Myocyte (in vitro differentiated cells): Measurements from ENCODE around the gene PCNX3. TPM values are rescaled to one million over a fixed set of nuclear protein-coding genes. Genes with fewer than 3 reads are reported as not detected.

ENCODE experiments used
- DNase-seq: peaks from one replicate; pipeline ENCODE4 v3.0.0-alpha.2; 2012; ENCODE audit warnings: low read depth
- total RNA-seq: library from RNA; depleted of rRNA; stranded (reverse); fragments of >200 nt; gene quantifications from 2 replicates; pipeline ENCODE4 v1.2.3, GENCODE V29; 2014

The PCNX3 gene
- total RNA-seq, 1 donor from 2014 or later: 21.6 TPM

- DNase-seq: no peak
Observed at GRCh38 chr11:65618763-65619162, 3.2 kb downstream of the PCNX3 start.

GRCh38 chr11:65619281-65619928 lies 3.8 kb downstream of the PCNX3 start:
- DNase-seq: no peak

GRCh38 chr11:65620666-65621065 lies 5.1 kb downstream of the PCNX3 start:
- DNase-seq: no peak

GRCh38 chr11:65621460-65621859 lies 5.9 kb downstream of the PCNX3 start:
- DNase-seq: no peak

GRCh38 chr11:65622011-65622410 lies 6.4 kb downstream of the PCNX3 start:
- DNase-seq: no peak

GRCh38 chr11:65623177-65623576 lies 7.6 kb downstream of the PCNX3 start:
- DNase-seq: no peak

GRCh38 chr11:65623852-65624616 lies 8.5 kb downstream of the PCNX3 start:
- DNase-seq: no peak

- no peak for DNase-seq
Observed at GRCh38 chr11:65624931-65625627, 9.5 kb downstream of the PCNX3 start.

GRCh38 chr11:65625628-65626342 lies 10.2 kb downstream of the PCNX3 start:
- DNase-seq: peak; percentile 59

- no peak for DNase-seq
Observed at GRCh38 chr11:65627202-65627601, 11.6 kb downstream of the PCNX3 start.

GRCh38 chr11:65629579-65629978 lies 14.0 kb downstream of the PCNX3 start:
- DNase-seq: no peak

- DNase-seq: no peak
Observed at GRCh38 chr11:65630215-65630614, 14.6 kb downstream of the PCNX3 start.

- no peak for DNase-seq
Observed at GRCh38 chr11:65633390-65634108, 18.0 kb downstream of the PCNX3 start.

GRCh38 chr11:65634109-65634436 lies 18.5 kb downstream of the PCNX3 start:
- no peak for DNase-seq

- no peak for DNase-seq
Observed at GRCh38 chr11:65634440-65634839, 18.9 kb downstream of the PCNX3 start.

- DNase-seq: no peak
Observed at GRCh38 chr11:65634905-65635731, 19.5 kb downstream of the PCNX3 start.

GRCh38 chr11:65636108-65637031 lies 20.8 kb downstream of the PCNX3 start:
- DNase-seq: no peak

GRCh38 chr11:65637032-65637557 lies 21.5 kb downstream of the PCNX3 start:
- no peak for DNase-seq
